Vagina (tissue), 2 donors: ENCODE measurements around the gene TBX4.

Experiments
- POLR2A ChIP-seq, 2 donors: fragments of 450-650 bp; IDR thresholded peaks; one replicate each; pipeline ENCODE4 v1.6.1; 2017; ENCODE audit warnings: antibody characterized with exemption in 2 of 2, mild to moderate bottlenecking in 2 of 2, moderate library complexity in 2 of 2
- POLR2AphosphoS5 ChIP-seq, 2 donors: sonication (generic); formaldehyde crosslinking; IDR thresholded peaks; one replicate each; pipeline ENCODE4 v1.9.0; 2017; ENCODE audit warnings: antibody characterized with exemption in 2 of 2, mild to moderate bottlenecking in 2 of 2, low read depth in 1 of 2; ENCODE audit not compliant: insufficient read depth in 1 of 2
- TF ChIP-seq, protein P1 (sequence below), 3 experiments: fragments of 450-650 bp in 2 of 3; fragments of 200-600 bp in 1 of 3; sonication (generic) in 1 of 3; IDR thresholded peaks; one replicate each; pipeline ENCODE4 v1.5.1; 2017 to 2019; ENCODE audit warnings: antibody characterized with exemption in 3 of 3, mild to moderate bottlenecking in 2 of 3, moderate library complexity in 2 of 3

DNA sequence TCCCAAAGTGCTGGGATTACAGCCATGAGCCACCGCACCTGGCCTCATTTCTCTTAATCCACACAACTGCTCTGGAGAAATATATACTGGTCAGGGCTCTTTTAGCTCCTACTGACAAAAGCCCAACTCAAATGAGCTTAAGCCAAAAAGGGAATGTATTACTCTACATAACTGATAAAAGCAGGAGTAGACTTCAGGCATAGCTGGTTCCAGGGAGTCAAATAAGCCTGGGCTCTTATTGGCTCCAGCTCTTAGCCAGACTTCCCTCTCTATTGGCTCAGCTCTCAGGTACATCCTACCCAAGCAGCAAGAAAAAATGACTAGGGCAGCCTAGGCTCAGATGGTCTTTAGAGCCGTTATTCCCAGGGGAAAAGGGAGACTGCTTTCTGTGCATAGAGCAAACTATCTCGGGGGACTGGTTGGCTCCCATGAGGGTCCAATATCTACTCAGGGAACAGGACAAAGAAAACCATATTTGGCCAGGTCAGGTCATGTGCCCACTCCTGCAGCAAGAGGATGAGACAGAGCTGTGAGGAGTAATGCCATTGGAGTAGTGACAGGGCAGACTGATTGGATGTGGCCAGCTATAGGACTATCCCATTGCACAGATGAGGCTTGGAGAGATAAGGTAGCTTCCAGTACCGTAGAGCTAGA, 31.4 kb upstream of the TBX4 start:
- TF ChIP-seq POLR2AphosphoS5 (IDR thresholded peaks at IDR 0.05; ENCODE audit: insufficient read depth in 1 of 2, low read depth in 1 of 2), result no peak
- TF ChIP-seq, protein P1, sequence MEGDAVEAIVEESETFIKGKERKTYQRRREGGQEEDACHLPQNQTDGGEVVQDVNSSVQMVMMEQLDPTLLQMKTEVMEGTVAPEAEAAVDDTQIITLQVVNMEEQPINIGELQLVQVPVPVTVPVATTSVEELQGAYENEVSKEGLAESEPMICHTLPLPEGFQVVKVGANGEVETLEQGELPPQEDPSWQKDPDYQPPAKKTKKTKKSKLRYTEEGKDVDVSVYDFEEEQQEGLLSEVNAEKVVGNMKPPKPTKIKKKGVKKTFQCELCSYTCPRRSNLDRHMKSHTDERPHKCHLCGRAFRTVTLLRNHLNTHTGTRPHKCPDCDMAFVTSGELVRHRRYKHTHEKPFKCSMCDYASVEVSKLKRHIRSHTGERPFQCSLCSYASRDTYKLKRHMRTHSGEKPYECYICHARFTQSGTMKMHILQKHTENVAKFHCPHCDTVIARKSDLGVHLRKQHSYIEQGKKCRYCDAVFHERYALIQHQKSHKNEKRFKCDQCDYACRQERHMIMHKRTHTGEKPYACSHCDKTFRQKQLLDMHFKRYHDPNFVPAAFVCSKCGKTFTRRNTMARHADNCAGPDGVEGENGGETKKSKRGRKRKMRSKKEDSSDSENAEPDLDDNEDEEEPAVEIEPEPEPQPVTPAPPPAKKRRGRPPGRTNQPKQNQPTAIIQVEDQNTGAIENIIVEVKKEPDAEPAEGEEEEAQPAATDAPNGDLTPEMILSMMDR (IDR thresholded peaks at IDR 0.05), result no peak
- TF ChIP-seq POLR2A (IDR thresholded peaks at IDR 0.05), result no peak
